Measurements from ENCODE around the gene TFR2. TPM values are rescaled to one million over a fixed set of nuclear protein-coding genes. Genes with fewer than 3 reads are reported as not detected.
A peak's percentile ranks its signal among the peaks of the same experiment; 100 is the strongest.

TFR2 gene
- total and polyA plus RNA-seq, 9 of the 15 experiments (the other 6 are each of a cell fraction or from before 2014, with no cell fraction given): 3.8 to 123 (median 51.1) TPM

DNA sequence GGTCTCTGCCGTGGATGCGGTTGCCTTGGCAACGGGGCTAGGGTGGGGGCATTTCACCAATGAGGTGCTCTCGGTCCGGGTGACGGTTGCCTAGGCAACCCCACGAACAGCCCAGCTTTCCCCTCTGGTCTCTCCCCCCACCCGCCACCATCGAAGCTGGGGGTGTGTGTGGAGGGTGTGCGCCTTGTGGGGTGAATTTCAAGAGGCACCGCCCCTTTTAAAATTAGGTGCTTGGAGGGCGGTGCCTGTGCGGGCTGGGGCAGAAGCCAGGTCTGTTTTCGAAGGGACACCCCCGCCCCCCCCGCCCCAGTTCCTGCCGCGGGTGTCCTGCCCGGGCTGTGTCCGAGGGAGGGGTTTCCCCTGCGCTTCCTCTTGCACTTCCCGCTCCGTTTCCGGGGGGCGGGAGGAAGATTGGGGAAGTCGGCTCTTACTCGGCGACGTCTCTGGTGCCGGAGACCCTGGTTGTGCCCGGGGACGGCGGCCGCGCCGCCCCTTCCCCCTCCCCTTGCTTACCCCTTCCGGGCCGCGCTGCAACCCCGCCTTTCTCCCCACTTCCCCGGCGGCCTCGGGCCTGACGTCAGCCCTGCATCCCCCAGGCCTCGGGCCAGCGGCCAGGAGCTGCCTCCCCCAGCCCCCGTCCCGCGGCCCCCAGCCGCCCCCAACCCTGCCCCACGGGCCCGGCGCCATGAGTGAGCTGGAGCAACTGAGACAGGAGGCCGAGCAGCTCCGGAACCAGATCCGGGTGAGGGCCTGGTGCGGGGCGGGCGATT lies 34.4 kb upstream of the TFR2 start:
- Histone ChIP-seq H3K4me2 (ENCODE audit: insufficient read depth, low read length) (peak overlapping the region; percentile 71), H3K4me3 (peak overlapping the region; percentile 99), H3K36me3 (ENCODE audit: control insufficient read depth, insufficient read depth, low read length) (peaks cover 45% of the 10 kb centered on the region; the same call in 2 of the 3 replicates), H3K4me1 (replicated peaks in 1 of 2; ENCODE audit: control insufficient read depth in 2 of 2, insufficient read depth in 2 of 2, low read length in 2 of 2) (peaks cover 4 to 76% of the 10 kb centered on the region in 2 experiments), H3K9ac (ENCODE audit: insufficient read depth in 1 of 2, low read depth in 2 of 2, low read length in 2 of 2) (peak overlapping the region in 1 of 2 experiments; percentile 94; a peak in 2 of 4 replicates), H2AFZ (ENCODE audit: low read depth, low read length) (no peak overlapping the region; the same call in 1 of the 2 replicates), H3K9me3 (replicated peaks; ENCODE audit: control insufficient read depth, insufficient read depth, low read depth, low read length) (no peaks in the 10 kb centered on the region), H3K27ac (ENCODE audit: extremely low read depth, low read depth, low read length) (peak overlapping the region; percentile 45; the same call in 1 of the 3 replicates), H3K9me1 (ENCODE audit: control insufficient read depth, insufficient read depth, low read length) (no peaks in the 10 kb centered on the region), H3K79me2 (ENCODE audit: control insufficient read depth, insufficient read depth, low read length) (peaks cover 46% of the 10 kb centered on the region), H3K27me3 (ENCODE audit: control insufficient read depth in 2 of 2, insufficient read depth in 2 of 2, low read length in 2 of 2) (no peaks in the 10 kb centered on the region), H4K20me1 (replicated peaks; ENCODE audit: control insufficient read depth, insufficient read depth, low read length) (peaks cover 22% of the 10 kb centered on the region; the same call in 1 of the 2 replicates)
- peak; percentile 74 to 91 (median 84) for DNase-seq (ENCODE audit: extremely low read depth in 1 of 4, low spot score in 3 of 4)
- intact Hi-C loops (cut with micrococcal nuclease): no loop called here
- 16% methylated on average over 27 of the region's 59 CpGs for WGBS (ENCODE audit: insufficient coverage, low coverage, missing lambda C conversion rate)
- no TSS peak for BruUV-seq (replicated peaks)
- in situ Hi-C loops (cut with MboI): no loop called here
- ATAC-seq: peak; percentile 31
- CTCF ChIA-PET (ENCODE audit: low intra/inter-chr PET ratio): interaction anchor here (0.6 kb wide), 1 partner anchor 130 kb away, joined by 3 read pairs; no protein-coding TSS in a partner anchor
- POLR2A ChIA-PET: interaction anchor here (0.5 to 1.9 kb wide), 4 partner anchors 17 to 1256 kb away, joined by 3 to 6 read pairs (median 4); partner anchors contain the start of gene GIGYF1
- FAIRE-seq: peak; percentile 73
- TF ChIP-seq ZNF197 (CRISPR knock-in tag; IDR thresholded peaks at IDR 0.05; ENCODE audit: low read depth): no peak
- no peak for TF ChIP-seq NR2C2 (CRISPR knock-in tag; IDR thresholded peaks at IDR 0.05)
- TF ChIP-seq NR2C2 (tag; IDR thresholded peaks at IDR 0.05): peak; percentile 58
- TF ChIP-seq, protein P1, sequence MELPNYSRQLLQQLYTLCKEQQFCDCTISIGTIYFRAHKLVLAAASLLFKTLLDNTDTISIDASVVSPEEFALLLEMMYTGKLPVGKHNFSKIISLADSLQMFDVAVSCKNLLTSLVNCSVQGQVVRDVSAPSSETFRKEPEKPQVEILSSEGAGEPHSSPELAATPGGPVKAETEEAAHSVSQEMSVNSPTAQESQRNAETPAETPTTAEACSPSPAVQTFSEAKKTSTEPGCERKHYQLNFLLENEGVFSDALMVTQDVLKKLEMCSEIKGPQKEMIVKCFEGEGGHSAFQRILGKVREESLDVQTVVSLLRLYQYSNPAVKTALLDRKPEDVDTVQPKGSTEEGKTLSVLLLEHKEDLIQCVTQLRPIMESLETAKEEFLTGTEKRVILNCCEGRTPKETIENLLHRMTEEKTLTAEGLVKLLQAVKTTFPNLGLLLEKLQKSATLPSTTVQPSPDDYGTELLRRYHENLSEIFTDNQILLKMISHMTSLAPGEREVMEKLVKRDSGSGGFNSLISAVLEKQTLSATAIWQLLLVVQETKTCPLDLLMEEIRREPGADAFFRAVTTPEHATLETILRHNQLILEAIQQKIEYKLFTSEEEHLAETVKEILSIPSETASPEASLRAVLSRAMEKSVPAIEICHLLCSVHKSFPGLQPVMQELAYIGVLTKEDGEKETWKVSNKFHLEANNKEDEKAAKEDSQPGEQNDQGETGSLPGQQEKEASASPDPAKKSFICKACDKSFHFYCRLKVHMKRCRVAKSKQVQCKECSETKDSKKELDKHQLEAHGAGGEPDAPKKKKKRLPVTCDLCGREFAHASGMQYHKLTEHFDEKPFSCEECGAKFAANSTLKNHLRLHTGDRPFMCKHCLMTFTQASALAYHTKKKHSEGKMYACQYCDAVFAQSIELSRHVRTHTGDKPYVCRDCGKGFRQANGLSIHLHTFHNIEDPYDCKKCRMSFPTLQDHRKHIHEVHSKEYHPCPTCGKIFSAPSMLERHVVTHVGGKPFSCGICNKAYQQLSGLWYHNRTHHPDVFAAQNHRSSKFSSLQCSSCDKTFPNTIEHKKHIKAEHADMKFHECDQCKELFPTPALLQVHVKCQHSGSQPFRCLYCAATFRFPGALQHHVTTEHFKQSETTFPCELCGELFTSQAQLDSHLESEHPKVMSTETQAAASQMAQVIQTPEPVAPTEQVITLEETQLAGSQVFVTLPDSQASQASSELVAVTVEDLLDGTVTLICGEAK (IDR thresholded peaks at IDR 0.05): peak; percentile 80
- TF ChIP-seq, protein P1 (CRISPR knock-in tag; IDR thresholded peaks at IDR 0.05): no peak
- TF ChIP-seq, protein P2, sequence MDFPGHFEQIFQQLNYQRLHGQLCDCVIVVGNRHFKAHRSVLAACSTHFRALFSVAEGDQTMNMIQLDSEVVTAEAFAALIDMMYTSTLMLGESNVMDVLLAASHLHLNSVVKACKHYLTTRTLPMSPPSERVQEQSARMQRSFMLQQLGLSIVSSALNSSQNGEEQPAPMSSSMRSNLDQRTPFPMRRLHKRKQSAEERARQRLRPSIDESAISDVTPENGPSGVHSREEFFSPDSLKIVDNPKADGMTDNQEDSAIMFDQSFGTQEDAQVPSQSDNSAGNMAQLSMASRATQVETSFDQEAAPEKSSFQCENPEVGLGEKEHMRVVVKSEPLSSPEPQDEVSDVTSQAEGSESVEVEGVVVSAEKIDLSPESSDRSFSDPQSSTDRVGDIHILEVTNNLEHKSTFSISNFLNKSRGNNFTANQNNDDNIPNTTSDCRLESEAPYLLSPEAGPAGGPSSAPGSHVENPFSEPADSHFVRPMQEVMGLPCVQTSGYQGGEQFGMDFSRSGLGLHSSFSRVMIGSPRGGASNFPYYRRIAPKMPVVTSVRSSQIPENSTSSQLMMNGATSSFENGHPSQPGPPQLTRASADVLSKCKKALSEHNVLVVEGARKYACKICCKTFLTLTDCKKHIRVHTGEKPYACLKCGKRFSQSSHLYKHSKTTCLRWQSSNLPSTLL (IDR thresholded peaks at IDR 0.05): no peak
- peak; percentile 83 for TF ChIP-seq GABPA (tag; conservative IDR thresholded peaks at IDR 0.05; ENCODE audit: low read depth)
- 0 out of 2 replicates have a peak, but pooled peaks have one; percentile 29 for TF ChIP-seq ELF2 (CRISPR knock-in tag; IDR thresholded peaks at IDR 0.05)
- peak; percentile 42 for TF ChIP-seq SAP30 (IDR thresholded peaks at IDR 0.05; ENCODE audit: borderline replicate concordance, insufficient read depth, low read depth, low read length, poor library complexity, severe bottlenecking)

Data from K562 (cell line).